ENCODE measurements around the gene CRYBA2. TPM values are rescaled to one million over a fixed set of nuclear protein-coding genes. Genes with fewer than 3 reads are reported as not detected.
A peak's percentile ranks its signal among the peaks of the same experiment; 100 is the strongest.

CRYBA2 gene
- total and polyA plus RNA-seq, 2 of the 8 experiments (the other 6 are each of a cell fraction or from before 2014, with no cell fraction given), result not detected

- Histone ChIP-seq H3K4me3 (ENCODE audit: extremely low read depth in 1 of 4, insufficient read depth in 2 of 4, low read depth in 3 of 4, low read length in 4 of 4) (peak overlapping the region in 1 of 4 experiments; percentile 68; a peak in 3 of 8 replicates), H3K79me2 (ENCODE audit: control insufficient read depth in 1 of 2, insufficient read depth in 2 of 2, low read length in 2 of 2) (no peaks in the 10 kb centered on the region), H3K23me2 (ENCODE audit: low read depth, low read length) (peaks cover 12% of the 10 kb centered on the region), H3K9ac (replicated peaks in 1 of 4; ENCODE audit: extremely low read depth in 1 of 4, low read depth in 3 of 4, low read length in 3 of 4) (no peak overlapping the region; a peak in 1 of 7 replicates), H2AK5ac (ENCODE audit: low read depth, low read length) (peak overlapping the region; percentile 70; the same call in 1 of the 2 replicates), H3K27me3 (replicated peaks in 1 of 4; ENCODE audit: control insufficient read depth in 3 of 4, extremely low read depth in 1 of 4, insufficient read depth in 3 of 4, low read length in 3 of 4) (peaks cover 31 to 58% (median 52%) of the 10 kb centered on the region in 4 experiments), H2BK12ac (ENCODE audit: low read depth, low read length) (no peak overlapping the region), H3K79me1 (ENCODE audit: low read depth, low read length) (no peaks in the 10 kb centered on the region), H3K23ac (ENCODE audit: insufficient read length) (no peak overlapping the region), H4K8ac (ENCODE audit: extremely low read depth, insufficient read depth, low read length) (no peak overlapping the region), H2AFZ (ENCODE audit: low read length) (no peak overlapping the region), H3K4me2 (ENCODE audit: insufficient read depth in 1 of 2, low read depth in 2 of 2, low read length in 2 of 2) (peak overlapping the region; percentile 84 to 95), H3K4ac (replicated peaks; ENCODE audit: insufficient read length, low read depth, low read length) (no peak overlapping the region), H3K56ac (replicated peaks; ENCODE audit: insufficient read length, low read depth, low read length) (no peak overlapping the region), H3K14ac (ENCODE audit: insufficient read length) (no peak overlapping the region), H4K20me1 (replicated peaks in 1 of 2; ENCODE audit: control insufficient read depth in 1 of 2, insufficient read depth in 2 of 2, low read length in 2 of 2) (peaks cover 2 to 12% of the 10 kb centered on the region in 2 experiments), H4K91ac (replicated peaks; ENCODE audit: insufficient read length, low read length) (no peak overlapping the region), H4K5ac (ENCODE audit: insufficient read length, low read depth, low read length) (no peak overlapping the region), H2BK20ac (ENCODE audit: low read length) (0 out of 2 replicates have a peak overlapping the region, but pooled peaks have one; percentile 48), H3K4me1 (replicated peaks in 1 of 4; ENCODE audit: control insufficient read depth in 3 of 4, insufficient read depth in 4 of 4, low read length in 3 of 4) (peaks cover 15 to 33% (median 20%) of the 10 kb centered on the region in 4 experiments), H2BK5ac (ENCODE audit: low read depth, low read length) (no peak overlapping the region), H3K18ac (ENCODE audit: extremely low read depth, low read length) (no peak overlapping the region), H3K36me3 (ENCODE audit: control insufficient read depth in 2 of 4, insufficient read depth in 4 of 4, low read length in 3 of 4) (peaks cover 0 to 15% (median 0%) of the 10 kb centered on the region in 4 experiments; a peak in 1 of 8 replicates), H3K9me3 (ENCODE audit: insufficient read depth in 2 of 2, low read depth in 1 of 2, low read length in 1 of 2) (peaks cover 0 to 2% of the 10 kb centered on the region in 2 experiments; a peak in 1 of 4 replicates), H3K27ac (ENCODE audit: low read depth, low read length) (no peak overlapping the region), H2BK15ac (ENCODE audit: low read length) (no peak overlapping the region), H2BK120ac (replicated peaks; ENCODE audit: low read depth, low read length) (no peak overlapping the region)
- WGBS, 2 experiments (ENCODE audit: extremely low coverage in 1 of 2, insufficient coverage in 1 of 2, insufficient read length in 1 of 2, insufficient replicate concordance in 2 of 2, low coverage in 1 of 2, low lambda C conversion rate in 2 of 2, missing lambda C conversion rate in 1 of 2), result 14% methylated on average over 3 of the region's 4 CpGs; no CpG with 5 or more reads in 1 of the 2 experiments
- DNase-seq (ENCODE audit: low read depth in 1 of 2, low spot score in 2 of 2) (no peak), FAIRE-seq (no peak)
- ChIA-PET CTCF (ENCODE audit: partially characterized antibody) (interaction anchor here (0.7 to 6.8 kb wide), 7 partner anchors 9 to 107 kb away, joined by 3 to 50 read pairs (median 4); no protein-coding TSS in a partner anchor), POLR2A (ENCODE audit: partially characterized antibody) (no interaction called here)
- TF ChIP-seq CREB1 (IDR thresholded peaks at IDR 0.05), result no peak
- TF ChIP-seq SUZ12 (IDR thresholded peaks at IDR 0.05; ENCODE audit: low read length), result no peak
Observed at GRCh38 chr2:218961229-218961628, 32.0 kb downstream of the CRYBA2 start.
